HepG2 (cell line): Measurements from ENCODE around the gene SLC9A8. TPM values are rescaled to one million over a fixed set of nuclear protein-coding genes. Genes with fewer than 3 reads are reported as not detected.

Source experiments
- PHF5A ChIP-seq: IDR thresholded peaks from one replicate; pipeline ENCODE4 v1.6.1; 2018; ENCODE audit warnings: low read depth, missing genetic modification reagents; ENCODE audit not compliant: unreplicated experiment
- RBM39 ChIP-seq: fragments of 200-400 bp; formaldehyde crosslinking; IDR thresholded peaks from one replicate; pipeline ENCODE4 v1.6.1; 2018; ENCODE audit warnings: antibody characterized with exemption, mild to moderate bottlenecking, low read depth, low read length; ENCODE audit not compliant: poor library complexity, severe bottlenecking
- REST ChIP-seq, 2 experiments: IDR thresholded peaks; 2 replicates each; pipeline ENCODE4 v1.6.1; 2011 to 2012; ENCODE audit warnings: low read length in 2 of 2, borderline replicate concordance in 1 of 2, low read depth in 1 of 2, mild to moderate bottlenecking in 1 of 2, moderate library complexity in 1 of 2
- SMAD3 ChIP-seq: sonication (generic); formaldehyde crosslinking; IDR thresholded peaks from 2 replicates; pipeline ENCODE4 v1.4.0; 2020; ENCODE audit warnings: missing genetic modification reagents
- ZNF44 ChIP-seq: sonication (generic); formaldehyde crosslinking; IDR thresholded peaks from 2 replicates; pipeline ENCODE4 v1.5.1; 2020; ENCODE audit warnings: mild to moderate bottlenecking, missing genetic modification reagents
- polyA plus RNA-seq, 8 experiments: library from polyadenylated mRNA; depleted of rRNA in 3 of 8; stranded (reverse) in 7 of 8; unstranded in 1 of 8; fragments of >200 nt; fragmentation: Illumina TruSeq in 4 of 8; extraction: Trizol in 4 of 8; gene quantifications; 2 replicates each; pipeline versions ENCODE4 v1.2.1 to v1.2.3, GENCODE V29; 2011 to 2016; ENCODE audit warnings: low read depth in 4 of 8, missing spikeins in 1 of 8, mixed read lengths in 1 of 8; ENCODE audit not compliant: insufficient read depth in 1 of 8
- total RNA-seq, 5 experiments: library from RNA; depleted of rRNA; stranded (reverse); fragments of >200 nt; fragmentation: Illumina TruSeq; extraction: Trizol; gene quantifications; 2 replicates each; pipeline ENCODE4 v1.2.3, GENCODE V29; 2016; ENCODE audit warnings: low read depth in 1 of 5
- TF ChIP-seq, protein P1 (sequence below): sonication (generic); formaldehyde crosslinking; conservative IDR thresholded peaks from 2 replicates; pipeline ENCODE4 v1.8.0; 2022; ENCODE audit warnings: low read depth, missing genetic modification reagents
- TF ChIP-seq, protein P2 (sequence below): sonication (generic); formaldehyde crosslinking; IDR thresholded peaks from 2 replicates; pipeline ENCODE4 v1.5.1; 2020; ENCODE audit warnings: missing genetic modification reagents, mild to moderate bottlenecking, borderline replicate concordance
- TF ChIP-seq, protein P3 (sequence below): sonication (generic); formaldehyde crosslinking; IDR thresholded peaks from 2 replicates; pipeline ENCODE4 v1.4.0; 2020; ENCODE audit warnings: mild to moderate bottlenecking, low read depth, missing genetic modification reagents
- TF ChIP-seq, protein P4 (sequence below): sonication (generic); formaldehyde crosslinking; IDR thresholded peaks from 2 replicates; pipeline ENCODE4 v1.8.0; 2022; ENCODE audit warnings: mild to moderate bottlenecking, missing genetic modification reagents, moderate library complexity
- TF ChIP-seq, protein P5 (sequence below): sonication (generic); formaldehyde crosslinking; IDR thresholded peaks from 2 replicates; pipeline ENCODE4 v1.5.1; 2020; ENCODE audit warnings: mild to moderate bottlenecking, missing genetic modification reagents, moderate library complexity
- TF ChIP-seq, protein P6 (sequence below): sonication (generic); formaldehyde crosslinking; IDR thresholded peaks from 2 replicates; pipeline ENCODE4 v1.5.1; 2020; ENCODE audit warnings: mild to moderate bottlenecking, missing genetic modification reagents, moderate library complexity

The SLC9A8 gene
- total and polyA plus RNA-seq, 2 of the 13 experiments (the other 11 are each of a cell fraction or from before 2014, with no cell fraction given), result 4.1 to 7.4 TPM

- TF ChIP-seq, protein P1, sequence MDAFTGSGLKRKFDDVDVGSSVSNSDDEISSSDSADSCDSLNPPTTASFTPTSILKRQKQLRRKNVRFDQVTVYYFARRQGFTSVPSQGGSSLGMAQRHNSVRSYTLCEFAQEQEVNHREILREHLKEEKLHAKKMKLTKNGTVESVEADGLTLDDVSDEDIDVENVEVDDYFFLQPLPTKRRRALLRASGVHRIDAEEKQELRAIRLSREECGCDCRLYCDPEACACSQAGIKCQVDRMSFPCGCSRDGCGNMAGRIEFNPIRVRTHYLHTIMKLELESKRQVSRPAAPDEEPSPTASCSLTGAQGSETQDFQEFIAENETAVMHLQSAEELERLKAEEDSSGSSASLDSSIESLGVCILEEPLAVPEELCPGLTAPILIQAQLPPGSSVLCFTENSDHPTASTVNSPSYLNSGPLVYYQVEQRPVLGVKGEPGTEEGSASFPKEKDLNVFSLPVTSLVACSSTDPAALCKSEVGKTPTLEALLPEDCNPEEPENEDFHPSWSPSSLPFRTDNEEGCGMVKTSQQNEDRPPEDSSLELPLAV (CRISPR knock-in tag), result no peak
- TF ChIP-seq, protein P2, sequence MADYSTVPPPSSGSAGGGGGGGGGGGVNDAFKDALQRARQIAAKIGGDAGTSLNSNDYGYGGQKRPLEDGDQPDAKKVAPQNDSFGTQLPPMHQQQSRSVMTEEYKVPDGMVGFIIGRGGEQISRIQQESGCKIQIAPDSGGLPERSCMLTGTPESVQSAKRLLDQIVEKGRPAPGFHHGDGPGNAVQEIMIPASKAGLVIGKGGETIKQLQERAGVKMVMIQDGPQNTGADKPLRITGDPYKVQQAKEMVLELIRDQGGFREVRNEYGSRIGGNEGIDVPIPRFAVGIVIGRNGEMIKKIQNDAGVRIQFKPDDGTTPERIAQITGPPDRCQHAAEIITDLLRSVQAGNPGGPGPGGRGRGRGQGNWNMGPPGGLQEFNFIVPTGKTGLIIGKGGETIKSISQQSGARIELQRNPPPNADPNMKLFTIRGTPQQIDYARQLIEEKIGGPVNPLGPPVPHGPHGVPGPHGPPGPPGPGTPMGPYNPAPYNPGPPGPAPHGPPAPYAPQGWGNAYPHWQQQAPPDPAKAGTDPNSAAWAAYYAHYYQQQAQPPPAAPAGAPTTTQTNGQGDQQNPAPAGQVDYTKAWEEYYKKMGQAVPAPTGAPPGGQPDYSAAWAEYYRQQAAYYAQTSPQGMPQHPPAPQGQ (CRISPR knock-in tag), result no peak
- TF ChIP-seq, protein P3, sequence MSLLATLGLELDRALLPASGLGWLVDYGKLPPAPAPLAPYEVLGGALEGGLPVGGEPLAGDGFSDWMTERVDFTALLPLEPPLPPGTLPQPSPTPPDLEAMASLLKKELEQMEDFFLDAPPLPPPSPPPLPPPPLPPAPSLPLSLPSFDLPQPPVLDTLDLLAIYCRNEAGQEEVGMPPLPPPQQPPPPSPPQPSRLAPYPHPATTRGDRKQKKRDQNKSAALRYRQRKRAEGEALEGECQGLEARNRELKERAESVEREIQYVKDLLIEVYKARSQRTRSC (CRISPR knock-in tag), result peak; percentile 88; the same call in 1 of the 2 replicates
- TF ChIP-seq, protein P4, sequence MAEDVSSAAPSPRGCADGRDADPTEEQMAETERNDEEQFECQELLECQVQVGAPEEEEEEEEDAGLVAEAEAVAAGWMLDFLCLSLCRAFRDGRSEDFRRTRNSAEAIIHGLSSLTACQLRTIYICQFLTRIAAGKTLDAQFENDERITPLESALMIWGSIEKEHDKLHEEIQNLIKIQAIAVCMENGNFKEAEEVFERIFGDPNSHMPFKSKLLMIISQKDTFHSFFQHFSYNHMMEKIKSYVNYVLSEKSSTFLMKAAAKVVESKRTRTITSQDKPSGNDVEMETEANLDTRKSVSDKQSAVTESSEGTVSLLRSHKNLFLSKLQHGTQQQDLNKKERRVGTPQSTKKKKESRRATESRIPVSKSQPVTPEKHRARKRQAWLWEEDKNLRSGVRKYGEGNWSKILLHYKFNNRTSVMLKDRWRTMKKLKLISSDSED (CRISPR knock-in tag), result no peak
- no peak; the same call in 1 of the 2 replicates for TF ChIP-seq ZNF44 (CRISPR knock-in tag)
- TF ChIP-seq PHF5A, result no peak
- peak; percentile 29; the same call in 1 of the 2 replicates for TF ChIP-seq SMAD3 (CRISPR knock-in tag)
- peak; percentile 99 for TF ChIP-seq RBM39
- TF ChIP-seq, protein P5, sequence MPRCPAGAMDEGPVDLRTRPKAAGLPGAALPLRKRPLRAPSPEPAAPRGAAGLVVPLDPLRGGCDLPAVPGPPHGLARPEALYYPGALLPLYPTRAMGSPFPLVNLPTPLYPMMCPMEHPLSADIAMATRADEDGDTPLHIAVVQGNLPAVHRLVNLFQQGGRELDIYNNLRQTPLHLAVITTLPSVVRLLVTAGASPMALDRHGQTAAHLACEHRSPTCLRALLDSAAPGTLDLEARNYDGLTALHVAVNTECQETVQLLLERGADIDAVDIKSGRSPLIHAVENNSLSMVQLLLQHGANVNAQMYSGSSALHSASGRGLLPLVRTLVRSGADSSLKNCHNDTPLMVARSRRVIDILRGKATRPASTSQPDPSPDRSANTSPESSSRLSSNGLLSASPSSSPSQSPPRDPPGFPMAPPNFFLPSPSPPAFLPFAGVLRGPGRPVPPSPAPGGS (CRISPR knock-in tag), result peak; percentile 27; the same call in 1 of the 2 replicates
- peak in 1 of 2 experiments; percentile 39; a peak in 1 of 4 replicates for TF ChIP-seq REST (IDR thresholded peaks at IDR 0.05; ENCODE audit: borderline replicate concordance in 1 of 2, low read depth in 1 of 2, low read length in 2 of 2)
- TF ChIP-seq, protein P6, sequence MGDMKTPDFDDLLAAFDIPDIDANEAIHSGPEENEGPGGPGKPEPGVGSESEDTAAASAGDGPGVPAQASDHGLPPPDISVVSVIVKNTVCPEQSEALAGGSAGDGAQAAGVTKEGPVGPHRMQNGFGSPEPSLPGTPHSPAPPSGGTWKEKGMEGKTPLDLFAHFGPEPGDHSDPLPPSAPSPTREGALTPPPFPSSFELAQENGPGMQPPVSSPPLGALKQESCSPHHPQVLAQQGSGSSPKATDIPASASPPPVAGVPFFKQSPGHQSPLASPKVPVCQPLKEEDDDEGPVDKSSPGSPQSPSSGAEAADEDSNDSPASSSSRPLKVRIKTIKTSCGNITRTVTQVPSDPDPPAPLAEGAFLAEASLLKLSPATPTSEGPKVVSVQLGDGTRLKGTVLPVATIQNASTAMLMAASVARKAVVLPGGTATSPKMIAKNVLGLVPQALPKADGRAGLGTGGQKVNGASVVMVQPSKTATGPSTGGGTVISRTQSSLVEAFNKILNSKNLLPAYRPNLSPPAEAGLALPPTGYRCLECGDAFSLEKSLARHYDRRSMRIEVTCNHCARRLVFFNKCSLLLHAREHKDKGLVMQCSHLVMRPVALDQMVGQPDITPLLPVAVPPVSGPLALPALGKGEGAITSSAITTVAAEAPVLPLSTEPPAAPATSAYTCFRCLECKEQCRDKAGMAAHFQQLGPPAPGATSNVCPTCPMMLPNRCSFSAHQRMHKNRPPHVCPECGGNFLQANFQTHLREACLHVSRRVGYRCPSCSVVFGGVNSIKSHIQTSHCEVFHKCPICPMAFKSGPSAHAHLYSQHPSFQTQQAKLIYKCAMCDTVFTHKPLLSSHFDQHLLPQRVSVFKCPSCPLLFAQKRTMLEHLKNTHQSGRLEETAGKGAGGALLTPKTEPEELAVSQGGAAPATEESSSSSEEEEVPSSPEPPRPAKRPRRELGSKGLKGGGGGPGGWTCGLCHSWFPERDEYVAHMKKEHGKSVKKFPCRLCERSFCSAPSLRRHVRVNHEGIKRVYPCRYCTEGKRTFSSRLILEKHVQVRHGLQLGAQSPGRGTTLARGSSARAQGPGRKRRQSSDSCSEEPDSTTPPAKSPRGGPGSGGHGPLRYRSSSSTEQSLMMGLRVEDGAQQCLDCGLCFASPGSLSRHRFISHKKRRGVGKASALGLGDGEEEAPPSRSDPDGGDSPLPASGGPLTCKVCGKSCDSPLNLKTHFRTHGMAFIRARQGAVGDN, result peak; percentile 95
Measured at GRCh38 chr20:49812507-49813304, at the start of gene SLC9A8 (continued).
